ENCODE data around the gene TNFRSF4.

Gene TNFRSF4

DNA sequence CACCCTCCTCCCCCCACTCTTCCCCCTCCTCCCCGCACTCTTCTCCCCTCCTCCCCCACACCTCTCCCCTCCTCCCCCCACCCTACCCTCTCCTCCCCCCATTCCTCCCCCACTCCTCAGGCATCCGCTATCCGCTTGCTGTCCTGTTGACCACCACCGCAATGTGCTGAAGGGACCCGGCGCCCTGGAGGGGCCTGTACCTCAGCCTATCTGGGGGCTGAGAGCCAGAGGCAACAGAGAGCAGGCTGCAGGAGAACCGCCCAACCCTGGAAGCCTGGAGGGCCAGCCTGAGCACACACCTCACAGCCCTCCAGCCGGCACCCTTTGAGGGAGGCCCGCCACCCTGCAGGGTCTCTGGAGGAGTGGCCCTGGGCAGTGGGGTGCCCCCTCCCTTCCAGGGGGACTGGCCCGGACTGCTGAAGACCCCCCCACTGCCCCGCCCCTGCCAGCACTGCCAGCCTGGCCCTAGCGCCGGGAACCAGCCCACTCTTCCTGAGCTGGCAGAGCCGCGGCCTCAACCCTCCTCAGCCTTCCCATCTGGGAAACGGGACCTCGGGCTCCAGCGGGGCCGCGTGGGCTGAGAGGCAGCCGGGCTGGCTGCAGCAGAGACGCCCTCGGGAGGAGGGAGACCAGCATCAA, 31.3 kb upstream of the TNFRSF4 start:
- DNase-seq = no peak

DNA sequence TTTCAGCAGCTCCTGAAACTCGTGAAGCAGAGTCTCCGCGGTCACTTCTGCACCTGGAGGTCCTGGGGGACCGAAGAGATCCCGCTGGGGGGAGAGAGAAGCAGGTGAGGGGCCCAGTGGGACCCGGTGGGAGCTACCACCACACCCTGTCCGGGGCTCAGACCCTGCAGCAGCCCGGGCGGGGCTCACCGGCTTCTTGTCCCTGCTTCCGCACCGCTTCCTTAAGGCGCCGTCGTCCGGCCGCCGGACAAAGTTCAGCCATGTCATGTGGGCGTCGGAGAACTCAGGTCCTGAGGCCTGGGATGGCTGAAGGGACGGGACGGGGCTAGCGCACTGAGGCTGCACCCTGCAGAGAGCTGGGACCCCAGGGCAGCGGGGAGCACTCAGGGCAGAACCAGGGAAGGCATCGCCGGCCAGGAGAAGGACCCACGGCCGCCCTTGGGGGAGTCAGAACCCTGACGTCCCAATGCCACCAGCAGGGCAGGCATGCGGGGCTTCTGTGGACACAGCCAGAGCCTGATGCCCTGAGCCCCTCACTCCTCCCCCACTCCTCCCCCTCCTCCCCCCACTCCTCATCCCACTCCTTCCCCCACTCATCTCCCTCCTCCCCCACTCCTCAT, 30.3 kb upstream of the TNFRSF4 start:
- DNase-seq = no peak

DNA sequence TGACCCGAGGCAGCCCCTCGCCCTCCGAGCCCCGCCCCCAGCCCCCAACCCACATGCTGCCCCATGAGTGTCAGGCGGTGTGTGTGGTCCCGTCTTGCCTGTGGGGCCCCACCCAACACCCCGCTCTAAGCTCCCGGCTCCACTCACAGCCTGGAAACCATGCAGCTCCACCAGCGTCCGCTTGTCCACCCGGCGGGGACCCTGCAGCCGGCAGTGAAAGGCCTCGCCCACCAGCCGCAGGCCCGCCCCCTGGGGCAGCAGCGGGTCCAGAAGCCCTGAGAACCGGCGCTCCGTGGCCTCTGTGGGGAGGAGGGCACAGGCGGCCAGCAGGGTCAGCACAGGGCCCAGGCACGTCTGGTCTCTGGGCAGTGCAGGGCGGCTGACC, 29.8 kb upstream of the TNFRSF4 start:
- no peak for DNase-seq

DNA sequence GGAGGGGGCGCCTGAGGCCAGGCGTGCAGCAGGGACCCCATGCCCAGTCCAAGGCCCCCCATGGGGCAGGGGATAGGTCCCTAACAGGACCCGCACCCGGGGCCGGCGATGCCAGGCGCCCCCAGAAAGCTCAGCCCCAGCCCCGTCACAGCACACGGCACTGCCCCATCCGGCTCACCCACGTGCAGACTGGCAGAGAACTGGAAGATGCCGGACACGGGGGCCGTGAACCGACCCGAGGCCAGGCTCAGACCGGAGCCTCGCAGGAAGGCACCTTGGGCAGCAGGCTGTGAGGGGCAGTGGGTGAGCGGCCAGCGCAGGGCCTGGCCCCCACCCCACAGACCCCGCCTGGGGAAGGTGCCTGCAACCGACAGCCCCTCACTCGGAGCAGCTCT, 29.3 kb upstream of the TNFRSF4 start:
- DNase-seq = no peak

DNA sequence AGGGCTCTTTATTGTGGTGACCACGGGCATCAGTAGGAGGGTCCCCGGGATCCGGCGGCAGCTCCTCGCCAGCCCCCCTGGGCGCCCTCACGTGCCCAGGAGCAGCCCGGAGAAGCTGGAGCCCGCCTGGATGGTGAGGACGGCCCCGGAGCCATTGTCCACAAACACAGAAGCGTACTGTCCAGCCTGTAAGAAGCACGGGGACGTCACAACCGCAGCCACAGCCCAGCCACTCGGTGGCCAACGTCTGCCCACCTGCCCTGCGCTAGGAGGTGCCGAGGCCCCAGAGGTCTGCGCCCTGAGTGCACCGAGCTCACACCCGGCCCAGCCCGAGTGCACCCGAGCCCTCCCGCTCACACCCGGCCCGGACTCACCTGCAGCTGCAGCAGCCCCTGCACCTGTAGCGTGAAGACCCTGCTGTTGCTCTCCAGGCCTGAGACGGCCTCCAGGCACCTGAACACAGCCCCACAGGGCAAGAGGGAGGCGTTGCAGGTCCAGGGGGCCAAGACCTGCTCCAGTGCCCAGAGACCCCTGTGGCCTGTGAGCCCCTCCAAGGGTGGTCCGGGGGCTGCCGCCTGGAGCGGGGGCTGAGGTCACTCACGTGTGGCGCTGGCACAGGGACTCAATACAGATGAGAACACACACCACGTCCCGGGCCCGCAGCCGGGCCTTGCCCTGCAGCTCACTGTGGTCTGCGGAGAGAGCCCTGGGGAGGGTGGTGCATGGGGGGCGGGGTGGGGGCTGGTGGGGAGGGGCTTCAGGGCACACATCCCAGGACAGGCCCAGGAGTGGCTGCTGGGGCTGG, 28.7 kb upstream of the TNFRSF4 start:
- no peak for DNase-seq

DNA sequence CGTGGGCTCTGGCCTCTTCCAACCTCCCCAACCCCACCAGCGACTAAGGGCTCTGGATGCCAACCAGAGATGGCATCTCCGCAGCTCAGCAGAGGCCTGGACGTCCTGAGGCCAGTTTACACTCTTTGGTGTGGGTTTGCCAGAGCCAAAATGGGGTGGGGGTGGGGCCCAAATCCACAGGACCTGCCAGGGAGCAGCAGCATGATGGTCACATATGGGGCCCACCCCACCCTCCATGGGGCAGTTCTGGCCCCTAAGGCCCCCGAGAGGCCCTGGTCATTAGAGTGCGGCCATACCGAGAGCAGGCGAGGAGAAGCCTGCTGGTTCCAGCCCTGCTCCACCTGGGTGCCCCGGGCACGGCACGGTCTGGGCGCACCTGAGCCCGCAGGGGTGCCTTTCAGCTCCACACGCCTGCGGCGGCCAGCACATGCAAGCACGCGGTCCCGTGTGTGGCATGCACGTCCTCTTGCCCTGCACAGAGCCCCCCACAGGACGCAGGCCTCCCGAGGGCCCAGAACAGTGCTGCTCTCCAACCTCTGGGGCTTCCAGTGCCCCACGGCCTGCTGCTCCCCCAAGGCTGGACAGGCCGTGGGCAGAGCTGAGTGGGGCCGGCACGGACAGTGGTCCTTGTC, 27.8 kb upstream of the TNFRSF4 start:
- no peak for DNase-seq

DNA sequence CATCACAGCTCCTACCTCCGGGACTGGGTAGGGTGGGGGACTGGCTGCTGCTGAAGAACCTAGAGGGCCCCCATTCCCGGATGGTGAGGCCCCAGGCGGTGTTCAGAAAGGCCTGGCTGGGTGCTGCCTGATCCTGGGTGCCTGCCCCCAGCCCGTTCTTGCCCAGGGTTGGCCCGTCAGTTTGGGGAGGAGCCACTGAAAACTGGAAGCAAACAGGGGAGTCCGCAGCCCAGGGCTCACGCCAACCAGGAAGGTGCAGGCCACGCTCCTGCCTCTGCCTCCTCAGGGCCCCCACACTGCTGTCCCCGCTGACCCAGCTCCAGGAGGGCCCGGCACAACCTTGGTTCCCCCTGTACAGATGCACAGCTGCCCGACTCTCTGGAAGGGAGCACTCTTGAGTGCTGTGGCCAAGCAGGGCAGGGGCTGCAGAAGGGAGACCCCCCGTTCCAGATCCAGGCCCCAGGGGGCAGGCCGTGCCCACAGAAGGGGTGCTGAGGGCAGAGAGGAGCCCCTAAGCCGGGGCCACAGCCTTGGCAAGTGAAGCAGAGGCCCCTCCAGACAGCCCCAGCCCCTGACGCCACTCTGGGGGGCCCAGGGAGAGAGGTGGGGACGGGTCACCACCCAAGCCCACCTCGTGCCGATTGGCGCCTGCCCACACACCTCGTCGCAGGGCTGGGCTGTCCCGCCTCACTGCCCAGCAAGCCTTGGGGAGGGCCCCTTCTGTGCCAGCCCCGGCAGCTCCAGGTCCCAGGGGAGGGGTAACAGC, 27.1 kb upstream of the TNFRSF4 start:
- peak; percentile 11 for DNase-seq

DNA sequence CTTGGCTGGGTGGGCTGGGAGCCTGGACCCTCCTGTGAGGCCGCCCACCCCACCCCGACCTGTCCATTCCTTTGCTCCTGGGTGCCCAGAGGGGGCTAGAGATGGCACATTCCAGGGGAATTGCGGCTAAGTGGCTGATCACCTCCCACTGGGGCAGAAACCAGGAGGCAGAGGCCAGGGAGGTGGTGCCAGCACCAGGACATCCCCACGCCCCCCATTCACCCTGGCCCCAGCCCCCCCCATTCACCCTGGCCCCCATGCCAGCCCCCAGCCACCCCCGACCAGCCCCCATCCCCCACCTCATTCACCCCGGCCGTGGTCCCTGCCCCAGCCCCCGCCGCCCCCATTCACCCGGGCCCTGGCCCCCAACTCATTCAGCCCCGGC, 26.4 kb upstream of the TNFRSF4 start:
- no peak for DNase-seq

DNA sequence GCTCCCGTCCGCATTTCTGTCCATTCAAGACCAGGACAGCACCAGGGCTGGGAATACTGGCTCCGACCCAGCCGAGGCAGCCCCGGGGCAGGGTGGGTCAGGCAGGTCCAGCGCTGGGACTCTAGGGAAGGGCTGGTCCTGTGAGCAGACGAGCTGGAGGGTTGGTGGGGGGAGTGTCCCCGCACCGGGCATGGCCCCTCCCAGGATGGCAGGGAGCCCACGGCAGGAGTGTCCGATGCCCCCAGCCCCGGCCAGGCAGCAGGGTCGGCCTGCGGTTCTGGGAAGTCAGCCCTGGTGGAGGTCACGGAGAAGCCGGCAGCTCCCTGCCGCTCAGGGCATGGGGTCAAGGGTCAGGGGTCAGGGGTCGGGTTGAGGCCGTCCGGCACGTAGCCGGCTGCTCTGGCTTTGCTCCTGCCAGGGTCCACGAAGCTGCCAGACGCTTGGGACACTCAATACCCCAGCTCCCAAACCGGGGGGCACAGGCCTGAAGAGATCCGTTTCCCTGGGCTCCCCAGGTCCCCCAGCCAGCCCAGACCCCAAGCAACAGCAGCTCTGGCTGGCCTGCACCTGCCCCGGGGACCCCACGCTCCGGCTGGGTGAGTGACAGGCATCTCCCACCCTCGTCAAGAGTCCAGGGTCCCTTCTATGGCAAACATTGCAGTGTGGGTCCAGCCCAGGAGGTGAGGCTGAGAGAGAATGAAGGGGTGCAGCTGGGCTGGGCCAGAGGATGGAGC, 25.8 kb upstream of the TNFRSF4 start:
- no peak for DNase-seq

DNA sequence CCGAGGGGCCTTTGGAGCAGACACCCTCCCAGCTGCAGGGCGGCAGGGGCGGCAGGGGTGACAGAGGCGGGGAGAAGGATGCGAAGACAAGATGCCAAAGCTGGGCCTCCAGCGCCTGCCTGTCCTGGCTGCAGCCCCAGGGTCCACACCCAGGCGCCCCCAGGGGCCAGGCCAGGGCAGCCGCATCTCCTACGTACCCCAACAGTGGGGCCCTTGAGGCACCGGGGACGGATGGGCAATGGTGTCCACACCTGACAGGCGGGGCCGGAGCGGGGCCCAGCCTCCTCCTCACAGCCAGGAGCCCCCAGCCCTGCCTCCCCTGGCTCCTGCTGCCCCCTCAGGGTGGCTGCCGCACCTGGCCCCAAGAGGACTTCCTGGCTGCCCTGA, 25.3 kb upstream of the TNFRSF4 start:
- no peak for DNase-seq

DNA sequence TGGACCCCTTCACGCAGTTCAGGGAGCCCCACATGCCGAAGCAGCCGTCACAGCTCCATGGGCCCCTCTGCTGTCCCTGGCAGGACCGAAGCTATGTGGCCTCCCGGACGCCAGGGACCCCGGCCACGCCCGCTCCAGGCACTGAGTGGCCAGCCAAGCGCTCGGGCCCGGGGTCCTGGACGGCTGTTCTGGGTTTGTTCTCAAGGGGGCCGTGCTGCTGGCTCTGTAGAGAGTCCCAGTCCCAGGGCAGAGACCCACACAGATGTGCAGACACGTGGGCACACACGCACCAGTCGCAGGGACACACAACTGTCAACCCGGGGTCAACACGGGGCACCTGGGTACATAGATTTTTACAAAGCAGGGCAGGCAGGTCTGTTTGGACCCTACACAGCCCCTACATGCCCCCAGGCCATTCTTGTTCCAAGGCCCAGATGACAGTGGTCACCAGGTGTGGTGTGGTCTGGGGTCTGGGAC, 24.8 kb upstream of the TNFRSF4 start:
- no peak for DNase-seq

DNA sequence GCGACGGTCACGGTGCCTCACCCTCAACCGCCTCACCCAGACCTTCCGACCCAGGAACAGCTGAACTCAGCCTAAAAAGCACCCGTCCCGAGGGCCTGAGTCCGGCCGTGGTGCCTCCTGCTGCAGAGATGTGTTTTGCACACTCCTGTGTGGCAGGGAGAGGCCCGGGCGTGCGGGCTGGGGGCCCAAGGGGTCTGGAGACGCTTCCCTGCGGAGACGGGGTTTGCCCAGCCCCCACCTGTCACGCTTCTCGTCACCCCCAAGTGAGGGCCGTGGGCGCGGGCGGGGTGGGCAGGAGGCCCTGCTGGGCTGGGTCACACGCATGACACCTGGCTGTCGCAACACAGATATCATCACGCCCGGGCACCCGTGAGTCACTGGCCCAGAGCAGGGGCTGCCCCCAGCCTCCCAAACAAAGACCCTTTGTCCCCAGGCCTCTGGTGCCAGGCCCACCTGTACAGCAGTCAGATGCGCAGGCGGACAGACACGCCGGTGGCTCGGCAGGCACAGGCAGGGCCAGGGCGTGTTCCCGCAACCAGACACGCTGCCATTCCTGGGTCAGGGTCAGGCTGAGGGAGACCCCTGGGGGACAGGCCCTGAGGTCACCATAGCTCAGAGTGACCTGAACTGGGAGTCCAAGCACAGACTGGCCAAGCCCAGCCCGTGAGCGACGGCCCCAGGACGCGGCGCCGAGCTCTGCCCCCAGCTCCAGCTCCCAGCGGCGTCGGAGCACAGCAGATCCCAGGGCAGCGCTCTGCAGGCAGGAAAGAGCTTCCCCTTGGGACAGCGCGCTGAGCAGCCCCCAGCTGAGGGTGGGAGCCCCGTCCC, 24.1 kb upstream of the TNFRSF4 start:
- DNase-seq = no peak

DNA sequence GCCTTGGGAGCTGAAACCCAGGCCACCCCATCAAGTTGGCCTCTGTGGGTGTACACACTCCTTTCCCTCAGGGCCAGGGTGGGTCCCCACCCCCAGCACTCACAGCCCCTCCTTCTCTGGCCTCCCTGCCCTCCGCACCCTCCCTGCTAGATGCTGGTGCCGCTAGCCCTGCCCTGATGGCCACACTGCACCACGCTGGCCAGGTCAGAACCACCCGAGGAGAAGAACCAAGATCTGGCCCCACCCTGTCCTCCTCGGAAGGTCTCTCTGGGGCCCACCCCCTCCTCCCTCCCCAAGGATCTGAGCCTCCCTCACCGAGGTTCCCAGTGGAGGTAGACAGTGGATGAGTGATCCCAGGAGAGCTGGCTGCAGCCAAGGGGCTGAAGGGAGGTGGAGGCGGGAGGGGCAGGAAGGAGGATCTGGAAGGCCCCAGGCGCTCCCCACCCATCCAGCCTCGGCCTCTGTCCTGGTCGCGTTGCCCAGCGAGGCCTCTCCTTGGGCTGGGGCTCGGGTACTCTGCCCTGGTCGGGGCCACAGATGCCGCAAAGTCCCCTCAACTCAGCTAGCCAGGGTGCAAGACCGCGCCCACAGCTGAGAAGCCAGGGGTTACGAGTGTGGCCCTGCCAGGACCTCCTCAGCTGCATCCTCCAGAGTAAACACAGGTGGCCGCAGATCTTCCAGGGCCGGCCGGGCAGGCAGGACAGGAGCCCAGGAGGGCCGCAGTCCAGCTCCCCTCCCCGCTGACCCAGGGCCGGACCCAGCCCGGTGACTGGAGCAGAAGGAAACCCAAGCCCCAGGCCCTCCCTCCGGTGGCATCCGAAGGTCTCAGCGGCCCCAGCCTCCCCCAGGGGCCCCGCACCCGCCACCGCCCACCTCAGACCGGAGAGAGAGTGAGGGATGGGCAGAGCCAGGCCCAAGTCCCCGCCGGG, 23.3 kb upstream of the TNFRSF4 start:
- DNase-seq = no peak

DNA sequence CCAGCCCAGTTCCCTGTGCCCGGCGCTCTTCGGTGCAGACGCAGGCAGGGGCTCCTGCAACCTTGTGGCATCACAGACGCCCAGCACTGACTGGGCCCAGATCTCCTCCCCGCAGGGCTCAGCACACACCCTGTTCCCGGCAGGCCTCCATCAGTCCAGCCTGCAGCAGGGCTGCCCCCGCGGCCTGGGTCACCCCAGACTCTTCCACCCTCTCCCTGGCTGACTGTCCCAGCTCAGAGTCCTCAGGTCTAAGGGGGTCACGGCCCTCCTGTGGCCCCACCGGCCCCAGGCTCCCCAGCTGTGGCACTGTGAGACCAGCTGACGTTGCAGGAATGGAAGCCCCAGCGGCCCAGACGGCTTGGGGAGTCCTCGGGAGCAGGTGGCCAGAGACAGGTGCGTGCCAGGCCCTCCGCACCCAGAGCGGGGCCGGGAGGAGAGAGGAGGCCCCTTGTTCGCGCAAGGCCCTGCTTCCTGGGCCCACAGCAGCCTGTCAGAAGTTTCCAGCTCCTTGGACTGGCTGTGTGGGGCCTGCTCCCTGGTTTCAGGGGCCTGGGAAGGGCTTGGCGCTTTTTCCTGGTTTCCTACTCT, 22.3 kb upstream of the TNFRSF4 start:
- no peak for DNase-seq

DNA sequence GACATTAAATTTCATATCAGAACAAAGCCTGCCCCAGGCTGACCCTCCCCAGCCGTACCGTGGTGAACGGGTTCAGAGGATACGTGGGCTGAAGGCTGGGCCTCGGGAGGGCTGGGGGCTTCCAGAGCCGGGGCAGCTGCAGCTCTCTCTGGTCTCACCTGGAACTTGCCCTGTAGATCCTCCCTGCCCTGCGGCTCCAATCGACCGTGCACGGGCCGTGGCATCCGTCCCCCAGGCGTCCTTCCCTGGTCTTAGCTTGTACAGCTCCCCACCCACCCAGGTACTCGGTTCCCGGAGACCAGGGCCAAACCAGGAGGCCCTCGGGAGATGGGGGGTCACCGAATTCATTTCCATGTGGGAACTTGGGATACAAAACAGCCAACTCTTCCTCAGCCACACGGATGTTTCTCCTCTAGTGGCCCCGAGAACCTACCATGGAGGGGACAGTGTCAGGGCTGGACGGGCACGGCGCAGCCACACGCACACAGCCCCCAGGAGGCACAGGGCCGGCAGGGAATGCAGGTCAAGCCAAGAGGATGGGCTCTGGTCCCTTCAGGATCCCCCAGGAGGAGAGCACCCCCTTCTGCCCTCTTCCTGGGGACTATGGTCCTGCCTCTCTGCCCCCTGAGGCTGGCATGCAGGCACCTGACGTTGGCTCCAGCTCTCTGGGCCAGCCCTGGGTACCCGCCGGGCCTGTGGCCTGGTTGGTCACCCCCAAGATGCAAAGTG, 21.2 kb upstream of the TNFRSF4 start:
- no peak for DNase-seq

DNA sequence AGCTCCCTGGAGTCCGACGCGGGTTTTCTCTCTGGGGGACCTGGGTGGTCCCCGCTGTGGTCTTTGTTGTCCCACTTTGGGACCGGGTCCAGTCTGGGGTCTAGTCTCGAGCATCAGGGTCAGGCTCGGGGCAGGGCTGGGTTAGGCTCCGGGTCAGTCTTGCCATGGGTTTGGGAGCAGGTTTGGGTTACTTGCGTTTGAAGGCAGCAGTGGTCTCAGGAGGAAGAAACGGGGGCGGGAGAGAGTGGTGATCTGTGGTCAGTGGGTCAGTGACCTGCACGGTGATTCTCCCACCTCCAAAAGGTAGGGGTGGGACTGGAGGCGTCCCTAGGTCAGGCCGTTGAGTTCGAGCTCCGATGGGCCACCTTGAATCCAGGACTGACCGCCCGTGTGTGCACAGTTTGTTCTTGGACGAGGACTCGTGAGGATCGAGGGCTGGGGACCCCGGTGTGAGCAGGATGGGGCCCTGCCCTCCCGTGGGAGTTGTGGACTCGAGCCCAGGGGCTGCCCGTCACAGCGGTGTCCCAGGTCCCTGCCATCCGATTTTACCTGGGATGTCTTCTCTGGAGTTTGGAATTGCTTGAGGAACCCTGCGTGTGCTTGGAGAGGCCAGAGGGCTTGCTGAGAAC, 20.3 kb upstream of the TNFRSF4 start:
- no peak for DNase-seq

DNA sequence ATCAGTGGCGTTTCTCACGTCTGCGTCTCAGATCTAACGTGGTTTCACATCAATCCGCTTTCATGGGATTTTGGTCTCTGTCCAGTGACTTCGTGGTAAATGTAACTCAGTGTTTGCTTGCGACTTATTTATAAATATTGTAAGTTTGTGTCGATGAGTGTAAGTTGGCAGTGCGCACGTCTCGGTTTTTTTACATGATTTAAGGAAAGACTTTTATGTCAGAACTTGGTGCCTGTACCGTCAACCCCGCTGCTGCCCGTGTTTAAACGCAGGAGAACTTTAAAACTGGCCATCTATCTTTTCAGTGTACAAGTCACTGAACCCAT, 19.6 kb upstream of the TNFRSF4 start:
- DNase-seq = no peak

DNA sequence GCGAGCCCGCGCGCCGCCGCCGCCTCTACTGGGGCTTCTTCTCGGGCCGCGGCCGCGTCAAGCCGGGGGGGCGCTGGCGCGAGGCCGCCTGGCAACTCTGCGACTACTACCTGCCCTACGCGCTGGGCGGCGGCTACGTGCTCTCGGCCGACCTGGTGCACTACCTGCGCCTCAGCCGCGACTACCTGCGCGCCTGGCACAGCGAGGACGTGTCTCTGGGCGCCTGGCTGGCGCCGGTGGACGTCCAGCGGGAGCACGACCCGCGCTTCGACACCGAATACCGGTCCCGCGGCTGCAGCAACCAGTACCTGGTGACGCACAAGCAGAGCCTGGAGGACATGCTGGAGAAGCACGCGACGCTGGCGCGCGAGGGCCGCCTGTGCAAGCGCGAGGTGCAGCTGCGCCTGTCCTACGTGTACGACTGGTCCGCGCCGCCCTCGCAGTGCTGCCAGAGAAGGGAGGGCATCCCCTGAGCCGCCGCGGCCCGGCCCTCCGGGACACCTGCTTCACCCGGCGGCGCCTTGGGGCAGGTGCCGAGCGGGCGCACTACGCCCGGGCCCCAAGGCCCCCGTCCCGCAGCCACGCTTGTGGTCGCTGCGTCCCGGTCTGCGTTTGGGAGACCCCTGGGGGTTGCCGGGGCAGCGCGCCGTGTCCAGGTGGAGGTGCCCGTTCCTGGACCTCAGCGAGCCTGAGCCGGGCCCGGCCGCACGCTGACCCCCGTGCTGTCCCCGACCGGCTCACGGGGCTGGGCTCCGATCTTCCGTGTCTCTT, 19.0 kb upstream of the TNFRSF4 start:
- no peak for DNase-seq

All from fibroblast of skin of right biceps (primary cell).